Endodermal cell (in vitro differentiated cells): Measurements from ENCODE around the gene PSME3IP1. TPM values are rescaled to one million over a fixed set of nuclear protein-coding genes. Genes with fewer than 3 reads are reported as not detected.

Experiments
- DNase-seq: peaks from one replicate; pipeline ENCODE4 v3.0.0-alpha.2; 2017
- H3K27ac ChIP-seq: 2 replicates; pipeline ENCODE4 v1.5.1; 2013; ENCODE audit warnings: mild to moderate bottlenecking, low read depth, low read length, moderate library complexity
- H3K27me3 ChIP-seq: 2 replicates; pipeline ENCODE4 v1.6.1; 2013; ENCODE audit warnings: mild to moderate bottlenecking, low read length, moderate library complexity; ENCODE audit not compliant: insufficient read depth, control insufficient read depth, poor library complexity, severe bottlenecking
- H3K36me3 ChIP-seq: 2 replicates; pipeline ENCODE4 v1.7.0; 2013; ENCODE audit warnings: mild to moderate bottlenecking, low read length, moderate library complexity; ENCODE audit not compliant: control insufficient read depth, insufficient read depth
- H3K4me1 ChIP-seq: one replicate; pipeline ENCODE4 v1.7.0; 2013; ENCODE audit warnings: low read length; ENCODE audit not compliant: control insufficient read depth, insufficient read depth
- H3K4me3 ChIP-seq: 2 replicates; pipeline ENCODE4 v1.5.1; 2013; ENCODE audit warnings: mild to moderate bottlenecking, low read length, moderate library complexity
- H3K9ac ChIP-seq: 2 replicates; pipeline ENCODE4 v1.6.1; 2013; ENCODE audit warnings: mild to moderate bottlenecking, low read length, moderate library complexity; ENCODE audit not compliant: poor library complexity, severe bottlenecking; ENCODE audit errors: extremely low read depth
- H3K9me3 ChIP-seq: 2 replicates; pipeline ENCODE4 v1.6.1; 2013; ENCODE audit warnings: mild to moderate bottlenecking, low read length, moderate library complexity; ENCODE audit not compliant: control insufficient read depth
- H3K27ac Mint-ChIP-seq: 2 replicates; pipeline ENCODE4 v1.8.0; 2020; ENCODE audit warnings: mixed read lengths
- H3K27me3 Mint-ChIP-seq: 2 replicates; pipeline ENCODE4 v1.8.0; 2021; ENCODE audit warnings: mild to moderate bottlenecking, mixed read lengths; ENCODE audit not compliant: insufficient read depth
- H3K36me3 Mint-ChIP-seq: 2 replicates; pipeline ENCODE4 v1.8.0; 2020; ENCODE audit warnings: low read depth, mixed read lengths
- H3K4me1 Mint-ChIP-seq: 2 replicates; pipeline ENCODE4 v1.8.0; 2020; ENCODE audit warnings: mixed read lengths
- H3K4me3 Mint-ChIP-seq: 2 replicates; pipeline ENCODE4 v1.8.0; 2020; ENCODE audit warnings: mild to moderate bottlenecking, moderate library complexity, mixed read lengths
- H3K9me3 Mint-ChIP-seq: 2 replicates; pipeline ENCODE4 v1.8.0; 2020; ENCODE audit warnings: mild to moderate bottlenecking, mixed read lengths
- CTCF ChIP-seq: fragments of 200-600 bp; sonication (generic); conservative IDR thresholded peaks from 2 replicates; pipeline ENCODE4 v1.5.0; 2021; ENCODE audit warnings: antibody characterized with exemption, mild to moderate bottlenecking
- whole genome bisulfite sequencing, 2 experiments: methylation state at CpG; one replicate each; pipeline versions ENCODE4 v1.1.5 to v1.1.7; 2013; ENCODE audit warnings: missing lambda C conversion rate in 2 of 2, mixed read lengths in 1 of 2; ENCODE audit not compliant: insufficient coverage in 1 of 2, insufficient read length in 1 of 2; 5-methylcytosine and 5-hydroxymethylcytosine counted together
- total RNA-seq, 2 donors: library from RNA; stranded (reverse); fragmentation: NEBNext Ultra II Directional in 1 of 2; extraction: Animal tissue kit (Norgen Biotek cat#: 25700) in 1 of 2; gene quantifications; 2 replicates in 1 of 2; 3 replicates in 1 of 2; pipeline ENCODE4 v1.2.1, GENCODE V29; 2021

PSME3IP1 gene
- total RNA-seq, 2 donors from 2014 or later: 94.2 to 102 TPM

- Histone ChIP-seq H3K4me1 (no peaks in the 10 kb centered on the region), H3K27ac (no peak overlapping the region), H3K9ac (no peak overlapping the region), H3K36me3 (no peaks in the 10 kb centered on the region), H3K4me3 (no peak overlapping the region), H3K27me3 (no peaks in the 10 kb centered on the region), H3K9me3 (no peaks in the 10 kb centered on the region)
- no peak overlapping the region for H3K27ac Mint-ChIP-seq
- H3K36me3 Mint-ChIP-seq: no peaks in the 10 kb centered on the region
- 94% methylated on average over 2 of the region's 2 CpGs; no CpG with 5 or more reads in 1 of the 2 experiments for WGBS, 2 experiments
- no peak for DNase-seq
- peaks cover 4% of the 10 kb centered on the region for H3K4me1 Mint-ChIP-seq
- no peaks in the 10 kb centered on the region for H3K9me3 Mint-ChIP-seq
- no peak overlapping the region for H3K4me3 Mint-ChIP-seq
- H3K27me3 Mint-ChIP-seq: no peaks in the 10 kb centered on the region
- no peak for TF ChIP-seq CTCF
Measured at GRCh38 chr16:57106767-57107166, 79.1 kb downstream of the PSME3IP1 start.

- TF ChIP-seq CTCF: no peak
- no peak overlapping the region for H3K27ac ChIP-seq
- Mint-ChIP-seq H3K9me3 (no peaks in the 10 kb centered on the region), H3K27ac (no peak overlapping the region), H3K4me3 (no peak overlapping the region), H3K4me1 (peaks cover 4% of the 10 kb centered on the region), H3K27me3 (no peaks in the 10 kb centered on the region), H3K36me3 (no peaks in the 10 kb centered on the region)
- no peaks in the 10 kb centered on the region for H3K36me3 ChIP-seq
- H3K4me3 ChIP-seq: no peak overlapping the region
- H3K9me3 ChIP-seq: no peaks in the 10 kb centered on the region
- no peak for DNase-seq
- H3K4me1 ChIP-seq: no peaks in the 10 kb centered on the region
- WGBS, 2 experiments: 92 to 93% methylated on average over 7 of the region's 7 CpGs
- no peak overlapping the region for H3K9ac ChIP-seq
- no peaks in the 10 kb centered on the region for H3K27me3 ChIP-seq
Measured at GRCh38 chr16:57105184-57105583, 80.7 kb downstream of the PSME3IP1 start.

- no peaks in the 10 kb centered on the region for H3K9me3 ChIP-seq
- 87 to 91% methylated on average over 3 of the region's 3 CpGs for WGBS, 2 experiments
- peaks cover 4% of the 10 kb centered on the region for H3K4me1 Mint-ChIP-seq
Measured at GRCh38 chr16:57104706-57105105, 81.1 kb downstream of the PSME3IP1 start.

More at GRCh38 chr16:57104706-57105105, 81.1 kb downstream of the PSME3IP1 start:
- no peak for DNase-seq
- no peak overlapping the region for H3K4me3 ChIP-seq
- no peak overlapping the region for H3K4me3 Mint-ChIP-seq
- no peaks in the 10 kb centered on the region for H3K36me3 ChIP-seq
- no peaks in the 10 kb centered on the region for H3K27me3 ChIP-seq
- H3K27ac ChIP-seq: no peak overlapping the region
- H3K36me3 Mint-ChIP-seq: no peaks in the 10 kb centered on the region
- H3K27me3 Mint-ChIP-seq: no peaks in the 10 kb centered on the region
- H3K9me3 Mint-ChIP-seq: no peaks in the 10 kb centered on the region
- H3K27ac Mint-ChIP-seq: no peak overlapping the region
- H3K9ac ChIP-seq: no peak overlapping the region
- no peak for TF ChIP-seq CTCF
- H3K4me1 ChIP-seq: no peaks in the 10 kb centered on the region
